Activated CD8-positive, alpha-beta memory T cell treated with anti-CD3 and anti-CD28 coated beads, Interleukin-2, amount 10 ng/mL, durations not matched to agents 7 days and 5 days (primary cell): ENCODE measurements around the gene ADAD2. TPM values are rescaled to one million over a fixed set of nuclear protein-coding genes. Genes with fewer than 3 reads are reported as not detected.
"Not testable (repeated sequence)": the region's sequence is repeated elsewhere in the genome, so short reads cannot be mapped to it uniquely, and the experiment has no call there.

Source experiments
- ATAC-seq: fragments of 150-1000 bp; cut with Tn5 transposase; one replicate; pipeline ENCODE4 v1.10.0; 2021; ENCODE audit warnings: moderate library complexity
- CTCF ChIA-PET: fragments of 350-600 bp; sonication (Branson Sonifier 250); formaldehyde crosslinking; loops from one replicate; lab custom pipeline; 2021; ENCODE audit warnings: antibody characterized with exemption; lab: Charles Lee
- DNase-seq: peaks from one replicate; pipeline ENCODE4 v3.0.0-alpha.2; 2020
- H3K27ac Mint-ChIP-seq: one replicate; pipeline ENCODE4 v1.8.0; 2021; ENCODE audit warnings: mild to moderate bottlenecking, mixed read lengths
- H3K27me3 Mint-ChIP-seq: one replicate; pipeline ENCODE4 v1.8.0; 2021; ENCODE audit warnings: mixed read lengths
- H3K36me3 Mint-ChIP-seq: one replicate; pipeline ENCODE4 v1.8.0; 2021; ENCODE audit warnings: mild to moderate bottlenecking, mixed read lengths
- H3K4me1 Mint-ChIP-seq: one replicate; pipeline ENCODE4 v1.8.0; 2021; ENCODE audit warnings: mixed read lengths
- H3K4me3 Mint-ChIP-seq: one replicate; pipeline ENCODE4 v1.8.0; 2021; ENCODE audit warnings: mild to moderate bottlenecking, moderate library complexity, mixed read lengths
- H3K9me3 Mint-ChIP-seq: one replicate; pipeline ENCODE4 v1.8.0; 2022; ENCODE audit warnings: low read depth, mixed read lengths
- total RNA-seq, 2 experiments: library from RNA; stranded (reverse); gene quantifications; one replicate each; pipeline ENCODE4 v1.2.3, GENCODE V29; 2021

Gene ADAD2
- total RNA-seq, 2 experiments from 2014 or later, result not detected

DNA sequence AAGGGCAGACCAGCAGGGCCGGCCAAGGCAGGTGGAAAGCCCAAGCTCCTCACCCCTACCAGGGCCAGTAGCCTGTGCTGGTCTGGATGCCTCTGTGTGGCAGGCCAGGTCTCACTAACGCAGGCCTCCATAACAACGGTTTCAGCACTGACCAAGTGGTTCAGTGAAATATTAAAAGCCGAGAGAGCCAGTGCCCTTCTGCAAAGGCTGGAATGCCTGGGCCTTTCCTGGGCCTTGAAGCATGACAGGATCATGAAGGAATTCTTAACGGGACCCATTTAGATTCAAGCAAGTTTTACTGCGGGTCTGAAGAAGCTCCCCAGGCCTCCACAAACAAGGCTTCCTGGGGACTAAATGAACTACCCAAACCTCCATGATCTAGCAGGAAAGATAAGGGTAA is 16.3 kb downstream of the ADAD2 start:
- Mint-ChIP-seq H3K27ac (no peak overlapping the region), H3K27me3 (peaks cover 2% of the 10 kb centered on the region), H3K36me3 (no peaks in the 10 kb centered on the region), H3K9me3 (no peaks in the 10 kb centered on the region), H3K4me3 (no peak overlapping the region), H3K4me1 (no peaks in the 10 kb centered on the region)
- ATAC-seq (no peak), DNase-seq (no peak)
- CTCF ChIA-PET, result interaction anchor here (1.0 to 1.4 kb wide), 2 partner anchors 21 to 122 kb away, joined by 3 to 5 read pairs; partner anchors contain the start of gene TAF1C

DNA sequence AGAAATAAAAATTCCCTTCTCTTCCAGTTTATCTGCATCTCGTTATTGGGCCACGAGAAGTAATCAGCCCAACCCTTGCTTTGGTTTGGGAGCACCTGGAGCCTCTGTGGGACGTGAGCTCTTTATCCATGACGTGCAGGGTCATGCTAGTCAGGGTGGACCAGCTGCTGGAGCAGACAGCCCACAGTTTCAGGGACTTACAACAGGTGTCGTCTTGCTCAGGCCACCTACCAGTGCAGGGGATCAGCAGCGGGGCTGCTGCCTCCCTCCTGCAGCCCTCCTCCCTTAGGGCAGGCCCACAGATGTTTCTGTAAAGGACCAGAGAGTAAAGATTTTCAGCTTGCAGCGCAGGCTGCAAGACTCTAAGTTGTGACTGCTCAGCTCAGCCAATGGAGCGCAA is 16.9 kb downstream of the ADAD2 start:
- Mint-ChIP-seq H3K36me3 (no peaks in the 10 kb centered on the region), H3K9me3 (no peaks in the 10 kb centered on the region), H3K27ac (no peak overlapping the region), H3K27me3 (peaks cover 4% of the 10 kb centered on the region), H3K4me1 (no peaks in the 10 kb centered on the region), H3K4me3 (no peak overlapping the region)
- CTCF ChIA-PET, result interaction anchor here (1.0 to 1.4 kb wide), 3 partner anchors 21 to 251 kb away, joined by 3 to 5 read pairs (median 3); partner anchors contain the start of gene TAF1C
- no peak for DNase-seq
- ATAC-seq, result no peak

DNA sequence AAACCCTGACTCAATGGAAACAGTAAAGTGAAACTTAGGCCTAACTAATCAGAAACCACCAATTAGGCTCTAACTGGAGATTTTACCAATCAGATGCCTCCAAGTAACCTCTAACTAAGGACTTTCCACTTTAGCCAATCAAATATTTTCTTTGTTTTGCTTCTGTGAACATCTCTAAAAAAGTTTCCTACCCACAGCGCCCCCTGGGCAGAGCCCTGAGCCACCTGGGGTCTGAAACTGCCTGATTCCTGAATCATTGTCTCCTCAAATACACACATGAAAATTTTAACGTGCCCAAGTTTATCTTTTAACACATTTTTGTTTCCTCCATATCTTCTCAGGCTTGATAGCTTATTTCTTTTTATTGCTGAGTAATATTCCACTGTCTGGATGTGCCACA is 19.0 kb downstream of the ADAD2 start:
- CTCF ChIA-PET, result no interaction called here
- H3K27ac Mint-ChIP-seq, result no peak overlapping the region
- DNase-seq (no peak), ATAC-seq (no peak)
- no peak overlapping the region for H3K4me3 Mint-ChIP-seq
- peaks cover 4% of the 10 kb centered on the region for H3K27me3 Mint-ChIP-seq
- H3K36me3 Mint-ChIP-seq, result no peaks in the 10 kb centered on the region
- no peaks in the 10 kb centered on the region for H3K4me1 Mint-ChIP-seq
- H3K9me3 Mint-ChIP-seq, result no peaks in the 10 kb centered on the region

DNA sequence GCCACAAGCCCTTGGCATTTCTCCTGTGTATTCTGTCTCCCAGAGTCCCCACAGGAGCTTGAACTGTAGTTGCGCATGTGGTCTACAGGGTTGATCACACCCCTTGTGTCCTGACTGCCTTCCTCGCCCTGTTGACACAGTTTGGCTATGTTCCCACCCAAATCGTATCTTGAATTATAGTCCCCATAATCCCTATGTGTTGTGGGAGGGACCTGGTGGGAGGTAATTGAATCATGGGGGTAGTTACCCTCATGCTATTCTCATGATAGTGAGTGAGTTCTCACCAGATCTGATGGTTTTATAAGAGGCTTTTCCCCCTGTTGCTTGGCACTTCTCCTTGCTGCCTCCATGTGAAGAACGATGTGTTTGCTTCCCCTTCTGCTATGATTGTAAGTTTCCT is 21.2 kb downstream of the ADAD2 start:
- DNase-seq, result no peak
- H3K27ac Mint-ChIP-seq, result no peak overlapping the region

DNA sequence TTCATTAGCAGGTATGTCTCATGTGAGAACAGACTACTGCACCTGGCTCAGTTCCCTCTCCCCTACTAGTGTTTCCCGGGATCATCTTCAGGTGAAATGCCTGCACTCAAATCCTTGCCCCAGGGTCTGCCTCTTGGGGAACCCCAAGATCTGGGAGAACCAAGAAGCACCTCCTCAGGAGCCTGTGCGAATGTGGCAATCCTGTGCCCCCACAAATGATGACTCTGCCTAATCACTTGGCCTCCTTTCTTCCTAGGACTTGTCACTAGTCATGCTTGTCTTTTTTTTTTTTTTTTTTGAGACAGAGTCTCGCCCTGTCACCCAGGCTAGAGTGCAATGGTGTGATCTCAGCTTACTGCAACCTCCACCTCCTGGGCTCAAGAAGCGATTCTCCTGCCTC is 21.7 kb downstream of the ADAD2 start:
- Mint-ChIP-seq H3K27me3 (peaks cover 4% of the 10 kb centered on the region), H3K9me3 (no peaks in the 10 kb centered on the region), H3K36me3 (no peaks in the 10 kb centered on the region), H3K27ac (no peak overlapping the region), H3K4me3 (no peak overlapping the region), H3K4me1 (no peaks in the 10 kb centered on the region)
- CTCF ChIA-PET, result no interaction called here
- no peak for ATAC-seq
- no peak for DNase-seq

More for the DNA sequence above, 21.2 kb downstream of the ADAD2 start:
- Mint-ChIP-seq H3K9me3 (no peaks in the 10 kb centered on the region), H3K4me3 (no peak overlapping the region), H3K36me3 (no peaks in the 10 kb centered on the region), H3K4me1 (no peaks in the 10 kb centered on the region), H3K27me3 (peaks cover 4% of the 10 kb centered on the region)
- no peak for ATAC-seq
- CTCF ChIA-PET, result no interaction called here

DNA sequence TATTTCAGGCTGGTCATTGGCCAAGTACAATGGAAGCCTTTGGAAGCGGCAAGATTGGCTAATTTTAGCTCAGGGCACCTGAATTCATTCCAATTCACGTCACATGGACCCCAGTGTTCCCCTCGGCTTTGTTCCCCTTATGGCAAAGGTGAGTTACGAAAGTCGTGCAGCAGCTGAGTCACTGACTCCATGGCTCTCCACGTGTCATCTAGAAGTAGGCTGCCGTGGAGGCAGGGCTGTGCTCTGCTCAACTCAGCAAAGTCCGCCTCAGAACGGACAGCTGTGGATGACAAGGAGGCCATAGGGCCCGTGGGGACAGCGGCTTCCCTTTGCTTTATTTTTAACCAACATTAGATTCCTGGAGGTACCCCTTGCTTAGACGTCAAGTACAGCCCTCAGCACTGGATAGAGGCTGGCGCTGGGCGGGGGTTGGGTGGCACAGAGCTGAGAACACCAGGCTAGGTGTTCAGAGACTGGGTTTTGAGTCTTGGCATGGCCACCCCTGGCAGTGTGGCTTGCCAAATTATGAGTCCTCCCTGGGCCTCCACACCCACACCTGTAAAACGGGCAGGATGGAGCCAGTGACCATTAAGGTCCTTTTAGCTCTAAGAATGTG is 23.6 kb downstream of the ADAD2 start:
- DNase-seq (no peak), ATAC-seq (no peak)
- Mint-ChIP-seq H3K36me3 (no peaks in the 10 kb centered on the region), H3K27me3 (peaks cover 4% of the 10 kb centered on the region), H3K9me3 (no peaks in the 10 kb centered on the region), H3K27ac (no peak overlapping the region), H3K4me3 (no peak overlapping the region), H3K4me1 (no peaks in the 10 kb centered on the region)
- CTCF ChIA-PET, result no interaction called here

DNA sequence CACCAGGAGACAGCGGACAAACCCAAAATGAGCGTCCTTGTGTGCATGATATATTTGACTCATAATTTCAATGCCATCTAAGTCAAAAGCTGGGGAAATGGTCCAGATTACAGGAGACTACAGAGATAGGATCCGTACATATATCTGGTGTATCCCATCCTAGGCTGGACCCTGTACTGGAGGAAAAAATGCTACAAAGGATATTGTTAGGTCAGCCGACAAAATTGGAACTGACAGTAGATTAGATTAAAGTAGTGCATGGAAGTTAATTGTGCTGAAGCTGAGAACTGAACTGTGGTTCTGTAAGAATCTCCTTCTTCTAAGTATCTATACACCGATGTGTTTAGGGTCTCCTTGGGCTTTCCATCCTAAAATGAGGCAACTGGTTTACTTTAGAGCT is 24.6 kb downstream of the ADAD2 start:
- Mint-ChIP-seq H3K27ac (no peak overlapping the region), H3K4me3 (no peak overlapping the region), H3K27me3 (peaks cover 4% of the 10 kb centered on the region), H3K4me1 (no peaks in the 10 kb centered on the region), H3K36me3 (no peaks in the 10 kb centered on the region), H3K9me3 (no peaks in the 10 kb centered on the region)
- no peak for DNase-seq
- ATAC-seq, result no peak
- CTCF ChIA-PET, result no interaction called here

DNA sequence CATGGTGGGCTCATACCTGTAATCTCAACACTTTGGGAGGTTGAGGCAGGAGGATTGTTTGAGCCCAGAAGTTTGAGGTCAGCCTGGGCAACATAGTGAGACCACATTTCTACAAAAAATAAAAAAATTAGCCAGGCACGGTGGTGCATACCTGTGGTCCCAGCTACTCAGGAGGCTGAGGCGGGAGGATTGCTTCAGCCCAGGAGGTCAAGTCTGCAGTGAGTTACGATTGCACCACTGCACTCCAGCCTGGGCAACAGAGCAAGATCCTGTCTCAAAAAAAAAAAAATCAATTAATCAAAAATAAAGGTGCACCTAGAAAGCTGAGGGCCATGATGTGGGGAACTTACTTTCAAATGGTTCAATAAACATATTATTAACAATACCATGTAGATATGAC is 25.2 kb downstream of the ADAD2 start:
- H3K4me1 Mint-ChIP-seq, H3K9me3 Mint-ChIP-seq, H3K27ac Mint-ChIP-seq, ATAC-seq, DNase-seq, H3K27me3 Mint-ChIP-seq, H3K36me3 Mint-ChIP-seq, CTCF ChIA-PET, H3K4me3 Mint-ChIP-seq: not testable (repeated sequence)

DNA sequence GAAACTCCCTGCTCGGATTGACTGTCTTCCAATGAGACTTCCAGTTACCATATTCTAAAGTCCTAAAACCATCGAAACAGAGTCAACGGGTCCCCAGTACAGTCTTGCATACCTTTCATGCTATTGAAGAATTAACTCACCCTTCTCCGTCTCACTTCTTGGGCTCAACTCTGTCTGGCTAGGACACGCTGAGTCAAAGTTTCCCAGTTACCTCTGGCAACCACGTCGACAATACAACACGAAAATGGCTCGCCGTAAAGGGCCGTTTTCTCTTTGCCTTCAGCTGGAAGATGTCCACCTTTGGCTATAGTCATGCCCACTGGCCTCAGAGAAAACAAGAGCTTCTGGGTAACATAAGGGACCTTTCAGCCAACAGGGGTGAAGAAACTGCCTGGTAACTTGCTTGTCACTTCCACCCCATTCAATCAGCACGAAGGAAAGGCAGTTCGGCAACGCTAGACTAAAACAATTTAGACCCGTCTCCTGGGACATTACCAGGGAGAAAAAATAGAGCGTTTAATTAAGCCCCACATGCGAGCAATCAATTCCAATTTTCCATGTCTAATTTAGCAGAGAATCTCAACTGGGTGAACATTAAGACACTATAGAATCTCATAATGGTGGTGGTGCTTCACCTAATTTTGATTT is 27.3 kb downstream of the ADAD2 start:
- no peak for DNase-seq
- H3K27ac Mint-ChIP-seq, result no peak overlapping the region
- H3K4me3 Mint-ChIP-seq, result no peak overlapping the region
- no peaks in the 10 kb centered on the region for H3K4me1 Mint-ChIP-seq
- no peaks in the 10 kb centered on the region for H3K27me3 Mint-ChIP-seq
- no peaks in the 10 kb centered on the region for H3K9me3 Mint-ChIP-seq
- no peaks in the 10 kb centered on the region for H3K36me3 Mint-ChIP-seq
- CTCF ChIA-PET, result no interaction called here
- ATAC-seq, result no peak

DNA sequence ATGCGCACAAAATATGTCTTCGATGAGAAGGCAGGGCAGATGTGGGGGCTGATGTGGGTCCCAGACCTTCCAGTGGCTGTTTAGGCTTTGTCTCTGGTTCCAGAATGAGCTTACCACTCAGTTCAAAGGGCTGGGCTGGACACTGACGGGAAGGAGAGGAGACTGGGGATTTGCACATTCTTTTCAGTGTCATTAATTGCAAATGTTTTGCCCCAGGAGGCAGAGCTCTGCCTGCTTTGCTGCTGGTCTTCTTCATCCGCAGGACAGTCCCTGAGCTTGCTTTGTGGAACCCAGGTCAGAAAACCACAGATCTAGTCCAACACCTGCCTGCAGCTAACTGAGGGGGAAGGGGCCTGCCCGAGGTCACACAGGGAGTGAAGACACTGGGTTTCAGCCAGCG is 28.0 kb downstream of the ADAD2 start:
- H3K27ac Mint-ChIP-seq, result no peak overlapping the region
- H3K9me3 Mint-ChIP-seq, result no peaks in the 10 kb centered on the region
- DNase-seq (no peak), ATAC-seq (no peak)
- no peaks in the 10 kb centered on the region for H3K36me3 Mint-ChIP-seq
- no peak overlapping the region for H3K4me3 Mint-ChIP-seq
- H3K27me3 Mint-ChIP-seq, result no peaks in the 10 kb centered on the region
- CTCF ChIA-PET, result no interaction called here
- no peaks in the 10 kb centered on the region for H3K4me1 Mint-ChIP-seq

DNA sequence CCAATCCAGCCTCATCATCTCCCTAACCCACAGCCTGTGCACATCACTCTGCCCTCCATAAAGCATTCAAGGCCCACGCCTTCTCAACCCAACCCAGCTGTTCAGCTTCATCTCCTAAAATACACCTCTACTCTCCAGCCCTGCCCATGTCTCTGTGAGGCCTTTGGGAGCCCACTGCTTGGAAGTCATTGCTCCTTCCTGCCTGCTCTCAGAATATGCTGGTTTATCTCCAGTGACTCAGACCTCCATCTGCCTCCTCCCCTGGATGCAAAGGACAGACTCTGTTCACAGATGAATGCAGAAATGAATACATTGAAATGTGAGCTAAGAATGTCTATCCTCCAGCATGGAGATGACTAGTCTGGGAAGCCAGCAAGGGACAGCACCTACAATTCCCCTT is 29.9 kb downstream of the ADAD2 start:
- no peaks in the 10 kb centered on the region for H3K9me3 Mint-ChIP-seq
- no peak for ATAC-seq
- H3K27me3 Mint-ChIP-seq, result peaks cover 3% of the 10 kb centered on the region
- no peaks in the 10 kb centered on the region for H3K36me3 Mint-ChIP-seq
- no peak for DNase-seq
- no peaks in the 10 kb centered on the region for H3K4me1 Mint-ChIP-seq
- H3K4me3 Mint-ChIP-seq, result no peak overlapping the region
- CTCF ChIA-PET, result no interaction called here
- no peak overlapping the region for H3K27ac Mint-ChIP-seq

DNA sequence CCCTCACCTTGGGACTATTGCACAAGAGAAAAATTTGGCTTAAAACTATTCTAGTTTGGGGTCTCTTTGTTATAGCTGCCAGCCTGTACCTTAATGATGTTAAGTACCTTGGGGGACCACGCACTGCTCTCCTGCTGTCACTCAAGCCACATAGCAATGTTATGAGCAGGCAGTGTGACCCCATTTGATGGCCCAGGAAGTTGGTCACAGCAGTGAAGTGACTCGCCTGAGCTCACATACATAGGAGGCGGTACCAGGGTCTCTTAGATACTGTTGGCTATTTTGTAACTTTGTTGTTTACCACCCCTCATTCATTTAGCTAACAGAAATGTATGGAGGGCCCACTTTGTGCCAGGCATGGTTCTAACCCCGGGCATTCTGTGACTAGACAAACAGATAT is 32.5 kb downstream of the ADAD2 start:
- CTCF ChIA-PET, result interaction anchor here (1.5 kb wide), 1 partner anchor 37 kb away, joined by 4 read pairs; the partner anchor contains the start of gene TAF1C
- no peaks in the 10 kb centered on the region for H3K9me3 Mint-ChIP-seq
- no peak for ATAC-seq
- no peak overlapping the region for H3K4me3 Mint-ChIP-seq
- H3K4me1 Mint-ChIP-seq, result no peaks in the 10 kb centered on the region
- no peak overlapping the region for H3K27ac Mint-ChIP-seq
- DNase-seq, result no peak
- H3K36me3 Mint-ChIP-seq, result no peaks in the 10 kb centered on the region
- H3K27me3 Mint-ChIP-seq, result peaks cover 8% of the 10 kb centered on the region

DNA sequence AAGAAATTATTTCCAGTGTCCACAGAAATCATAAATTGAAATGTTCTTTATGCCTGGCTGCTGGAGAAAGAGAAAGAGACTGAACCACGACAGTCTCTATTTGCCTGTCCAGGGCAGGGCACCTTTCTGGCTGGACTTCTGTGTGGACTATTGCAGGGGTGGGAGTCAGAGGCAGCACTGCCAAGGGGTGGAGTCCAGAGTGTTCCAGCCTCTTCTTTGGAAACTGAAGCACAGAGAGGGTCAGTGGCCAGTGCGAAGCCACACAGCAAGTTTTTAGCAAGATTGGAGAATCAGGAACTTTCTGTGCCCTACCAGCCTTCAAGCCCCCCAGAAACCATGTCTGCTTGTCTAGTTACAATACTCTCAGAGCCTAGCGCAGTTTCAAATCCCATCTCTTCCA is 33.6 kb downstream of the ADAD2 start:
- Mint-ChIP-seq H3K36me3 (no peaks in the 10 kb centered on the region), H3K9me3 (no peaks in the 10 kb centered on the region), H3K27ac (no peak overlapping the region), H3K4me3 (no peak overlapping the region), H3K27me3 (peaks cover 8% of the 10 kb centered on the region), H3K4me1 (no peaks in the 10 kb centered on the region)
- no peak for ATAC-seq
- DNase-seq, result no peak
- CTCF ChIA-PET, result interaction anchor here (1.5 kb wide), 1 partner anchor 38 kb away, joined by 4 read pairs; the partner anchor contains the start of gene TAF1C

DNA sequence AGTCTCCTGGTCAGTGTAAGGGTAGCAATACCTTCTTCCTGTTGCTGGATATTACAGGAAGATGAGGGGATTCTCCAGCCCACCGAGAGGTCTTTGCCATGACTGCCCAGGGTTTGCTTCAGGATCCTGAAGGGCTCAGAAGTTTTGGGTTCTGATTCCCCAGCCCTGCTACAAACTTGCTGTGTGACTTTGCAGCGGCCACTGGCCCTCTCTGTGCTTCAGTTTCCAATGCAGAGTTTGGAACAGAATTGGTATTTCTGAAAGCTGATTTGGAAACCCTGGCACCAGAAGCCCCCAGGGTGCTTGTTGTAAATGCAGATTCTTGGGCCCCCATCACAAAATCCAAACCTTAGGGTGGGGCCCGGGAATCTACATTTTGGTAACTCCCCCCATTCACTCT is 34.2 kb downstream of the ADAD2 start:
- H3K27me3 Mint-ChIP-seq, result peaks cover 8% of the 10 kb centered on the region
- no peak overlapping the region for H3K4me3 Mint-ChIP-seq
- no peaks in the 10 kb centered on the region for H3K9me3 Mint-ChIP-seq
- no peak for ATAC-seq
- H3K4me1 Mint-ChIP-seq, result no peaks in the 10 kb centered on the region
- no peaks in the 10 kb centered on the region for H3K36me3 Mint-ChIP-seq
- CTCF ChIA-PET, result no interaction called here
- no peak overlapping the region for H3K27ac Mint-ChIP-seq
- no peak for DNase-seq
